ENCODE data around the gene GMNC. TPM values are rescaled to one million over a fixed set of nuclear protein-coding genes. Genes with fewer than 3 reads are reported as not detected.

Gene GMNC
- polyA plus RNA-seq, 1 donor (not counting 4 experiments of a cell fraction or from before 2014, with no cell fraction given), result not detected

DNA sequence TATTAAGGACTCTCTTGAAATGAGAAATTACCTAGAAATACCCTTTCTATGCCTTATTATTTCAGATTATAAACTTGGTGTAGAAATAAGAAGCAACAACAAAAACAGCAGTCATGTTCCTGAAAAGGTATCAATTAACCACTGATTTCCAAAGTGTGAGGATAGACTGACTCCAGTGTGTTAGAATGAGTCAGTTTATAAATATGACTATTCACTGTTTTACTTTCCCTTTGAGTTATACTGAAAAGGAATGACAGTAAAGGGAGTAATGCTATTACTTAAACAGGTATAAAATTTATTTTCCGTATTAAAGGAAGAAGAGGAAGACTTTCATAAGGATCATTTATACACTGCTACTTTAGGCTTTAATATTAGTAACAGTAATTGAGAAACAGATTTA lies 12.9 kb downstream of the GMNC start:
- TF ChIP-seq EZH2 (IDR thresholded peaks at IDR 0.05; ENCODE audit: low read length), result no peak
- TF ChIP-seq, protein P1, sequence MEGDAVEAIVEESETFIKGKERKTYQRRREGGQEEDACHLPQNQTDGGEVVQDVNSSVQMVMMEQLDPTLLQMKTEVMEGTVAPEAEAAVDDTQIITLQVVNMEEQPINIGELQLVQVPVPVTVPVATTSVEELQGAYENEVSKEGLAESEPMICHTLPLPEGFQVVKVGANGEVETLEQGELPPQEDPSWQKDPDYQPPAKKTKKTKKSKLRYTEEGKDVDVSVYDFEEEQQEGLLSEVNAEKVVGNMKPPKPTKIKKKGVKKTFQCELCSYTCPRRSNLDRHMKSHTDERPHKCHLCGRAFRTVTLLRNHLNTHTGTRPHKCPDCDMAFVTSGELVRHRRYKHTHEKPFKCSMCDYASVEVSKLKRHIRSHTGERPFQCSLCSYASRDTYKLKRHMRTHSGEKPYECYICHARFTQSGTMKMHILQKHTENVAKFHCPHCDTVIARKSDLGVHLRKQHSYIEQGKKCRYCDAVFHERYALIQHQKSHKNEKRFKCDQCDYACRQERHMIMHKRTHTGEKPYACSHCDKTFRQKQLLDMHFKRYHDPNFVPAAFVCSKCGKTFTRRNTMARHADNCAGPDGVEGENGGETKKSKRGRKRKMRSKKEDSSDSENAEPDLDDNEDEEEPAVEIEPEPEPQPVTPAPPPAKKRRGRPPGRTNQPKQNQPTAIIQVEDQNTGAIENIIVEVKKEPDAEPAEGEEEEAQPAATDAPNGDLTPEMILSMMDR (optimal IDR thresholded peaks at IDR 0.05 in 1 of 3, IDR thresholded peaks at IDR 0.05 in 1 of 3, conservative IDR thresholded peaks at IDR 0.05 in 1 of 3; ENCODE audit: extremely low read depth in 1 of 3, insufficient read depth in 2 of 3, low read length in 3 of 3), result no peak
- Histone ChIP-seq H2AFZ (ENCODE audit: control insufficient read depth, low read length) (no peak overlapping the region), H3K9me3 (ENCODE audit: control insufficient read depth, low read depth, low read length) (no peaks in the 10 kb centered on the region), H3K9ac (ENCODE audit: control insufficient read depth, extremely low read depth, insufficient read depth, low read length) (no peak overlapping the region), H3K4me3 (ENCODE audit: control insufficient read depth in 2 of 3, extremely low read depth in 1 of 3, insufficient read depth in 2 of 3, low read depth in 1 of 3, low read length in 3 of 3) (no peak overlapping the region), H4K20me1 (ENCODE audit: control insufficient read depth, extremely low read depth, insufficient read depth, low read length) (no peaks in the 10 kb centered on the region), H3K9me1 (ENCODE audit: control insufficient read depth, extremely low read depth, insufficient read depth, low read length) (no peaks in the 10 kb centered on the region), H3K27ac (ENCODE audit: control insufficient read depth, insufficient read depth, low read length) (no peak overlapping the region), H3K79me2 (ENCODE audit: control insufficient read depth, insufficient read depth, low read length) (no peaks in the 10 kb centered on the region), H3K4me2 (ENCODE audit: control insufficient read depth, extremely low read depth, insufficient read depth, low read depth, low read length) (no peak overlapping the region), H3K27me3 (ENCODE audit: control insufficient read depth, extremely low read depth, insufficient read depth, low read length) (no peaks in the 10 kb centered on the region), H3K36me3 (ENCODE audit: control insufficient read depth in 2 of 2, extremely low read depth in 1 of 2, insufficient read depth in 2 of 2, low read length in 2 of 2) (no peaks in the 10 kb centered on the region), H3K4me1 (ENCODE audit: control insufficient read depth, extremely low read depth, insufficient read depth, low read length) (no peaks in the 10 kb centered on the region)
- FAIRE-seq (no peak), DNase-seq (ENCODE audit: low read depth, low spot score) (no peak)
- dilution Hi-C loops (cut with MboI; ENCODE audit: extremely low pct_ligation_motif_present, low sequenced_read_pairs), result no loop called here

DNA sequence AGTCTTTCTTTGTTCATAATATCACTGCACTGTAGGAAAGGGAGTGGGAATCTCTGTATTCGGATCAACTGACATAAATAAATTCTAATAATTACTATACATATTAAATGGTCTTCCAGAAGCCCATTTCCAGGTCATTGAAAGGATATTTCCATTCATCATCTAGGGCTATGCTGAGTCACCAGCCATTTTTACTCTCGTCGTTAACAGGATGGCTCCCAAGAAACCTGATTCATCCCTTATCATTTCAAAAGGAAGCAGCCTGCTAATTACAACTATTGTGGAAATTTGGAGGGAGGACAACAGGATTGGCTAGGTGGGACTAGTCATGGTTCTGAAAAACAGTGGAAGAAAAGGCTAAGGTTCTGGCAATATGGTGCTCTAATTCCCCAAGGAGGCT lies 13.6 kb downstream of the GMNC start:
- no peak overlapping the region for H3K4me3 ChIP-seq (ENCODE audit: control insufficient read depth in 2 of 3, extremely low read depth in 1 of 3, insufficient read depth in 2 of 3, low read depth in 1 of 3, low read length in 3 of 3)
- no peaks in the 10 kb centered on the region for H4K20me1 ChIP-seq (ENCODE audit: control insufficient read depth, extremely low read depth, insufficient read depth, low read length)
- no peaks in the 10 kb centered on the region for H3K79me2 ChIP-seq (ENCODE audit: control insufficient read depth, insufficient read depth, low read length)
- TF ChIP-seq, protein P1 (optimal IDR thresholded peaks at IDR 0.05 in 1 of 3, IDR thresholded peaks at IDR 0.05 in 1 of 3, conservative IDR thresholded peaks at IDR 0.05 in 1 of 3; ENCODE audit: extremely low read depth in 1 of 3, insufficient read depth in 2 of 3, low read length in 3 of 3), result no peak
- TF ChIP-seq EZH2 (IDR thresholded peaks at IDR 0.05; ENCODE audit: low read length), result no peak
- no peaks in the 10 kb centered on the region for H3K9me1 ChIP-seq (ENCODE audit: control insufficient read depth, extremely low read depth, insufficient read depth, low read length)
- no peak overlapping the region for H3K4me2 ChIP-seq (ENCODE audit: control insufficient read depth, extremely low read depth, insufficient read depth, low read depth, low read length)
- dilution Hi-C loops (cut with MboI; ENCODE audit: extremely low pct_ligation_motif_present, low sequenced_read_pairs), result no loop called here
- no peak for FAIRE-seq
- H3K27ac ChIP-seq (ENCODE audit: control insufficient read depth, insufficient read depth, low read length), result no peak overlapping the region
- DNase-seq (ENCODE audit: low read depth, low spot score), result no peak
- H3K9me3 ChIP-seq (ENCODE audit: control insufficient read depth, low read depth, low read length), result no peaks in the 10 kb centered on the region
- no peaks in the 10 kb centered on the region for H3K4me1 ChIP-seq (ENCODE audit: control insufficient read depth, extremely low read depth, insufficient read depth, low read length)
- no peak overlapping the region for H3K9ac ChIP-seq (ENCODE audit: control insufficient read depth, extremely low read depth, insufficient read depth, low read length)
- no peaks in the 10 kb centered on the region for H3K27me3 ChIP-seq (ENCODE audit: control insufficient read depth, extremely low read depth, insufficient read depth, low read length)
- H2AFZ ChIP-seq (ENCODE audit: control insufficient read depth, low read length), result no peak overlapping the region
- no peaks in the 10 kb centered on the region for H3K36me3 ChIP-seq (ENCODE audit: control insufficient read depth in 2 of 2, extremely low read depth in 1 of 2, insufficient read depth in 2 of 2, low read length in 2 of 2)
